GM18502 (cell line): ENCODE data around the gene GTF2IRD2.
"Not testable (repeated sequence)": the region's sequence is repeated elsewhere in the genome, so short reads cannot be mapped to it uniquely, and the experiment has no call there.

Source experiments
- ATAC-seq: cut with Tn5 transposase; IDR thresholded peaks from one replicate; pipeline ENCODE4 v1.9.1; 2021; ENCODE audit warnings: mild to moderate bottlenecking; ENCODE audit not compliant: unreplicated experiment, poor library complexity

The GTF2IRD2 gene

GRCh38 chr7:74850833-74851721, at the start of gene GTF2IRD2:
Gene GTF2IRD2, minus strand, starts transcription at chr7:74851605. Its CDS starts 15,227 bp downstream, at chr7:74836378.
- peak; percentile 87 for ATAC-seq

GRCh38 chr7:74890158-74891123, 39.0 kb upstream of the GTF2IRD2 start:
- ATAC-seq, result peak; percentile 69

GRCh38 chr7:74889518-74890129, 38.2 kb upstream of the GTF2IRD2 start:
- not testable (repeated sequence) for ATAC-seq

- not testable (repeated sequence) for ATAC-seq
Measured at GRCh38 chr7:74885295-74885694, 33.9 kb upstream of the GTF2IRD2 start.

GRCh38 chr7:74882110-74882509, 30.7 kb upstream of the GTF2IRD2 start:
- not testable (repeated sequence) for ATAC-seq

- not testable (repeated sequence) for ATAC-seq
Measured at GRCh38 chr7:74874748-74875512, 23.5 kb upstream of the GTF2IRD2 start.

GRCh38 chr7:74874104-74874747, 22.8 kb upstream of the GTF2IRD2 start:
- ATAC-seq, result not testable (repeated sequence)

GRCh38 chr7:74872542-74872941, 21.1 kb upstream of the GTF2IRD2 start:
- ATAC-seq, result not testable (repeated sequence)

- not testable (repeated sequence) for ATAC-seq
Measured at GRCh38 chr7:74865777-74866176, 14.4 kb upstream of the GTF2IRD2 start.

- ATAC-seq, result not testable (repeated sequence)
Measured at GRCh38 chr7:74849853-74850252, 1.6 kb downstream of the GTF2IRD2 start.

GRCh38 chr7:74830411-74830810, 21.0 kb downstream of the GTF2IRD2 start:
- ATAC-seq, result not testable (repeated sequence)

GRCh38 chr7:74829959-74830358, 21.4 kb downstream of the GTF2IRD2 start:
- ATAC-seq, result not testable (repeated sequence)

- ATAC-seq, result not testable (repeated sequence)
Measured at GRCh38 chr7:74821259-74821658, 30.1 kb downstream of the GTF2IRD2 start.

GRCh38 chr7:74820146-74820805, 31.1 kb downstream of the GTF2IRD2 start:
- peak; percentile 89 for ATAC-seq

GRCh38 chr7:74815882-74816281, 35.5 kb downstream of the GTF2IRD2 start:
- not testable (repeated sequence) for ATAC-seq

- ATAC-seq, result not testable (repeated sequence)
Measured at GRCh38 chr7:74798644-74799043, 52.8 kb downstream of the GTF2IRD2 start.

GRCh38 chr7:74797848-74798622, 53.4 kb downstream of the GTF2IRD2 start:
- not testable (repeated sequence) for ATAC-seq
